ENCODE data around the gene UNC5CL.

GRCh38 chr6:41017663-41018062 lies 21.4 kb downstream of the UNC5CL start:
- TF ChIP-seq POLR2A (IDR thresholded peaks at IDR 0.05; ENCODE audit: low read depth, low read length) (no peak), CTCF (conservative IDR thresholded peaks at IDR 0.05; ENCODE audit: low read depth, low read length) (no peak)

Measured in IMR-90 (cell line).